ENCODE data around the gene SF3A2.

- TF ChIP-seq EZH2 (IDR thresholded peaks at IDR 0.05; ENCODE audit: borderline replicate concordance, low read depth, low read length, severe bottlenecking) (no peak), CTCF (IDR thresholded peaks at IDR 0.05; ENCODE audit: borderline replicate concordance, extremely low read depth, low read length, poor library complexity, severe bottlenecking) (peak; percentile 36)
Observed at GRCh38 chr19:2199215-2199614, 37.4 kb upstream of the SF3A2 start.

All from DND-41 (cell line).